Measurements from ENCODE around the gene METTL27. TPM values are rescaled to one million over a fixed set of nuclear protein-coding genes. Genes with fewer than 3 reads are reported as not detected.
"Not testable (repeated sequence)": the region's sequence is repeated elsewhere in the genome, so short reads cannot be mapped to it uniquely, and the experiment has no call there.

METTL27 gene
- total RNA-seq, 2 donors from 2014 or later = 3.7 to 3.8 TPM

DNA sequence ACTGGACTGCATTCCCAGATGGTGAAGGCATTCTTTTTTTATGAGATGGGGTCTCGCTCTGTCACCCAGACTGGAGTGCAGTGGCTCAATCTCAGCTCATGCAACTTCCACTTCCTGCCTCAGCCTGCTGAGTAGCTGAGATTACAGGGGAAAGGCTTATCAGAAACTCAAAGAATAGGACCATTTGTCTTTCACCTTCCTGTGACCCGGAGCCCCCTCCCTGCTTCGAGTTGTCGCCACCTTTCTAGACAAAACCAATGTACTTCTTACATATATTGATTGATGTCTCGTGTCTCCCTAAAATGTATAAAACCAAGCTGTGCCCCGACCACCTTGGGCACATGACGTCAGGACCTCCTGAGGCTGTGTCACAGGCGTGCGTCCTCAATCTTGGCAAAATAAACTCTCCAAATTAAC, 1.8 kb upstream of the METTL27 start:
- DNase-seq (no peak), ATAC-seq (no peak)
- intact Hi-C loops (cut with DNase I, micrococcal nuclease) = no loop called here

DNA sequence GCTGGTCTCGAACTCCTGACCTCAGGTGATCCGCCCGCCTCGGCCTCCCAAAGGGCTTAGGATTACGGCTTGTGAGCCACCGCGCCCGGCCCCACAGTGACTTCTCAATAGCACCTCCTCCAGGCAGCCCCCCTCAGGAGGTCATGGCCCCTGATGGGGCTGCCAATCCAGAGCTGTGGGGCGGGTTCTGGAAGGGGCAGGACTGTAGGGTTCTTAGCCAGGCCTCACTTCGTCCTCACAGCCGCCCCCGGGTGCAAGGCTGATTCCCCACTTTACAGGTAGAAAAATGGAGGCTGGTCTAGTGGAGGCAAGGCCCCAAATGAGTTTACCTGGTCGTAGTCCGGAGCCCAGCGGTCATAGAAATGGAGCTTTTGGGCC, 638 bp downstream of the METTL27 start:
- DNase-seq (peak in 1 of 2 donors; percentile 32), ATAC-seq (peak; percentile 22)
- intact Hi-C loops (cut with DNase I, micrococcal nuclease) = no loop called here

DNA sequence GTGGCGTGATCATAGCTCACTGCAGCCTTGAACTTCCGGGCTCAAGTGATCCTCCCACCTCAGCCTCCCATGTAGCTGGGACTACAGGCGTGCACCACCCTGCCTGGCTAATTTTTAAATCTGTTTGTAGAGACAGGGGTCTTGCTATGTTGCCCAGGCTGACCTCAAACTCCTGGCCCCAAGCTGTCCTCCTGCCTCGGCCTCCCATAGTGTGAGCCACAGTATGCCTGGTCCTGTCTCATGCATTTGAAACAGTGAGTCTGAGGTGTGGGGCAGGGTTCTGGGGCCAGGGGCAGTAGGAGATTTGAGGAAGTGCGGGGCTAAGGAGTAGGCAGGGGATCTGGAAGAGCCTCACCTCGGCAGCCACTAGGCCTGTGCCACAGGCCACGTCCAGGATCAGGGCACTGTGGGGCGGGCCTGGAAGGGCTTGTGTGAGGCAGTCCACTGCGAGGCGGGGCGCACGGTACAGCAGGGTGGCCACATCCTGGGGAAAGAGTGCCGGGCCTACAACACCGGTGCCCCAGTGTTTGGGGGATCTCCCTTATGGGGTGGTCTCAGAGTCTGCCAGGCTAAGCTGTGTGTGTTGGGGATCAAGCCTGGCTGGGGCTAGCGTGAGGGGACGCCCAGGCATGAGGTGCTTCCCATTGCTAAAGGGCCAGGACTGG, 1.5 kb downstream of the METTL27 start:
- no peak for ATAC-seq
- DNase-seq = no peak
- intact Hi-C loops (cut with DNase I, micrococcal nuclease) = no loop called here

DNA sequence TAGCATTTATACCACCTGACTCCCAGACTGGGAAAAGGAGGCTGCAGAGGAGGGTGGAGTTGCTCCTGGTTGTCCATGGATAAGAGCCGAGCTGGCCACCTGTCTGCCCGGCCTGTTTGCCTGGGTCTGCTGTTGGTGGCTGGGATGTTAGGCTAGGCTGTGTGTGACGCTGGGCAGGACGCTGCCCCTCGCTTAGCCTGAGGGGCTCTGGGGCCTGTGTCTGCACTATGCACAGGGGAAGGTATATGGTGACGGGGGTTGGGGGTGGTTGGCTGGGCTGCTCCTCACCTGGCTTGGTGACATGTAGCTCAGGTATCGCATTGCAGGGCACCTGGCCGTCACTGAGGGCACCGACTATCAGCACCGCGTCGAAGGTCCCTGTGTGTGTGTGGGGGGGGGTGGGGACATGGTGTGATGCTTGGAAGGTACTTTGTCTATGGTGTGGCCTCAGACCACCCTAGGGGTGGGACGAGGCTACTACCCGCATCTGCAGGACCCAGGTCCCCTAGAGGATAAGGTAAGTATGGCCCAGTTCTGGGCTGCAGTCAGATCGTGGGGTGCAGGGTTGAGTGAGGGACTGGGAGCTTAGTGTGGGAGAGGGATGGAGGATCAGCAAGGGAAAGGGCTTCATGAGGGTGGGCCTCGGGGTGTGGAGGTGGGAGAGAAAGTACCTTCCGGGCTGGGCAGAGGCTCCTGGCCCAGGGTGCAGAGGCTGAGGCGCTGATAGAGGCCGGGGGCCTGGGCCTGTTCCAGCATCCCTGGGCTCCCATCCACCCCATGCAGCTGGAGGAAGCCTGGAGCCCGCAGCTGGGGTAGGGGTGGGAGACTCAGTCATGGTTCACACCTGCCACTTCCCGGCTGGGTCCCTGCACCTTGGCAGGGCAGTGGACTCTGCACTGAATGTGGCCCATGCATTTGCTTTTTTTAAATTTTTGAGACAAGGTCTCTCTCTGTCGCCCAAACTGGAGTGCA, 2.3 kb downstream of the METTL27 start:
- ATAC-seq (no peak), DNase-seq (no peak)
- intact Hi-C loops (cut with DNase I, micrococcal nuclease) = no loop called here

DNA sequence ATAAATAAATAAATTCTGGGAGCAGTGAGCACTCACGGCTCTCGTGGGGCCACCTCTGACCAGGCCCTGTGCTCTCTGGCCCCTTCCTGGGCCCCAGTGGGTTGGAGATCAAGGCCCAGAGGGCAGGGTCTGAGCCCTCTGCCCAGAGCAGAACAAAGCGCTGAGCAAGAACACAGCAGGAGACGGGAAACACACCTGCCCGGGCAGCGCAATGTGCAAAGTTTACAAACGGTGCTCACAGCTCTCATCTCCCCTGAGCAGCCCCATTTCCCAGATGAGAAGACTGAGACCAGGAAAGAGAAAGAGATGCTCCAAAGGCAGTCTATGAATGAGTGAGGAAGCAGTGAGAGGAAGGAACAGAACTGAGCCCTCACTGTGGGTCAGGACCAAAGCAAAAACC, 3.0 kb downstream of the METTL27 start:
- intact Hi-C loops (cut with DNase I, micrococcal nuclease) = no loop called here
- no peak for DNase-seq
- no peak for ATAC-seq

DNA sequence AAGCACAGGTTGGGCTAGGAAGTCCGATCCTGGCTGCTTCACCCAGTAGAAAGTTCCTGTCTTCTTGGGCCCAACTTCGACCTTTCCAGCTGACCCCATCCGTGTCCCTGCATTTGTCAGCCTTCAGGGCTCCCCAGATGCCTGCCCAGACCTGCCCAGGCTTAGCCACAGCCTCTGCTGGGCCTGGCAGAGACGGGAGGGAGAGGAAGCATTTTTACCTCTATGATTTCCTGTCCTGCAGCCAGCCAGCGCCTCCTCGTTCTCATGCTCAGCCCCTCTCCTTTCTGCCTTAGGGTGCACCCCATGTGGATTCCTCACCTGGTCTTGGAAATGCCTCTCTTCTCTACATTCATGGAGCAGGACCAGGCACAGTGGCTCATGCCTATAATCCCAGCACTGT, 3.7 kb downstream of the METTL27 start:
- DNase-seq (no peak), ATAC-seq (no peak)
- intact Hi-C loops (cut with DNase I, micrococcal nuclease) = no loop called here

DNA sequence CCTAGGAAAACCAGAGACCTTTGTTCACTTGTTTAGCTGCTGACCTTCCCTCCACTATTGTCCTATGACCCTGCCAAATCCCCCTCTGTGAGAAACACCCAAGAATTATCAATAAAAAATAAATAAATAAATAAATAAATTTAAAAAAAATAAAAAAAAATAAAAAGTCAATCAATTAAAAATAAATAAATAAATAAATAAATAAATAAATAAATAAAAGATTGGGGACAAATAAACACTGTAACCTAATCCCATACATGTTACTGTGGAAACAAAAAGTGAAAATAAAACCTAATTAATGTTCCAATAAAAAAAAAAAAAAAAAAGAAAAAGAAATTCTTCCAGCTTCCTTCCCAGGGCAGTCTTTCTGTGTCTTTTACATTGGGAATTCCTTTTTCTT, 5.1 kb downstream of the METTL27 start:
- DNase-seq; intact Hi-C loops (cut with DNase I, micrococcal nuclease); ATAC-seq: not testable (repeated sequence)

DNA sequence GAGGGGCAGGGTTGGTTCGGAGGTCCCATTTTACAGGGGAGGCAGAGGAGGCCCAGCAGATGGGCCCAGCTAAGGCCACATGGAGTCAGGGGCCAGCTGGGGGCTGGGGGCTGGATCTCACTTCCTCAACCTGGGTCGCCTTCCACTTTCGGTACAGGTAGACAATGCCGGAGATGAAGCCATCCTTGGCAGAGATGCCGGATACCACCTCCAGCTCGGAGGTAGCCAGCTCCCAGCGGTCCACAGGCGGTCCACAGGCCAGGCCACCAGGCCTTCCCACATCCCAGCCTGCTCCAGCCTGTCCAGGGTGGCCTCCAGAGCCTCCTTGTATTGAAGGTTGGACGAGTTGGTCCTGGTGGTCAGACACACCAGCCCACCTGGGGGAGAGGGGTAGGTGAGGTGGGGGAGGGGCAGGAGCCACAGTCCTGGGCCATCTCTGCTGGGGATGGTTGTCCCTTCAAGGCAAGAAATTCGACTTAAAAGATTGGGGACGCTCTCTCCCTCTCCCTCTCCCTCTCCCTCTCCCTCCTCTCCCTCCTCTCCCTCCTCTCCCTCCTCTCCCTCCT, 7.6 kb downstream of the METTL27 start:
- no peak for DNase-seq
- intact Hi-C loops (cut with DNase I, micrococcal nuclease) = no loop called here
- ATAC-seq = no peak

DNA sequence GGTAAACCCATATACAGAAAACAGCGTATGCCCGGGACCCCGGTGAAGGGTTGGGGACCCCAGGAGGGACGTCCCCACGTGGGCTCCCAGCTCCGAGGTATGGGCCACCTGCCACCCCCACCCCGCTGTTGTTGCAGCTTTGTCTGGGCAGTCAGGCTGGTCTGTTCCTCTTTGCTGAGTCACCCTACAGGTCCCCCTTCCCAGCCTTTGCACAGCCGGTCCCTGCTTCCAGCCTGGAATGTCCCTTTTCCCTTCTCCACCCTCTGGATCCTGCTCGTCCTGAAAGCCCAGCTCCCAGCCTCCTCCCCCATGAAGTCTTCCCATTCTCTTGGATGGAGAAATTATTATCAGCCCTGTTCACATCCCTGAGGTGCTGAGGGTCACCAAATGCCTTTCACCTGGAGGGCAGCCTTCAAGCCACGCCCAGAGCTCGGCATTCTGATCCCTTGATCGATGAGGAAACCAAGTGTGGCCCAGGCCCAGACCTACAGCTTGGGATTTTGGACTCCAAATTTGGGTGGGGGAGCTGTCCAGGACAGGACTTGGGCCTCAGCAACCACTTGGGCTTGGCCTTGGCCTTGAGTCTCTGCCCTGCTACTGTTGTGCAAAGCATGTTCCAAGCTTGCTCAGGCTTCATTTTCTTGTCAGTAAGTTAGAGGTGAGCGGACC, 8.9 kb downstream of the METTL27 start:
- DNase-seq (peak; percentile 67 to 71), ATAC-seq (peak; percentile 2)
- intact Hi-C loops (cut with DNase I, micrococcal nuclease) = no loop called here

DNA sequence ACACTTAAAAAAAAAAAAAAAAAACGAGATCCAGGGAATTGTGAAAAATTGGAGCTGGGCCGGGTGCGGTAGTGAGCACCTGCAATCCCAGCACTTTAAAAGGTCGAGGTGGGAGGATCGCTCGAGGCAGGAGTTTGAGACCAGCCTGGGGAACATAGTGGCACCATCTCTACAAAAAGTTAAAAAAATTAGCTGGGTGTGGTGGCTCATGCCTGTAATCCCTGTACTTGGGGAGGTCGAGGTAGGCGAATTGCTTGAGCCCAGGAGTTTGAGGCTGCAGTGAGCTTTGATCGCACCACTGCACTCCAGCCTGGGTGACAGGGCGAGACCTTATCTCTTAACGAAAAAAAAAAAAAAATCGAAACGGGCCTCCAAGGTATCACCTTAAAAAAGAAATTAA, 9.5 kb downstream of the METTL27 start:
- DNase-seq = no peak
- intact Hi-C loops (cut with DNase I, micrococcal nuclease) = no loop called here
- ATAC-seq = no peak

DNA sequence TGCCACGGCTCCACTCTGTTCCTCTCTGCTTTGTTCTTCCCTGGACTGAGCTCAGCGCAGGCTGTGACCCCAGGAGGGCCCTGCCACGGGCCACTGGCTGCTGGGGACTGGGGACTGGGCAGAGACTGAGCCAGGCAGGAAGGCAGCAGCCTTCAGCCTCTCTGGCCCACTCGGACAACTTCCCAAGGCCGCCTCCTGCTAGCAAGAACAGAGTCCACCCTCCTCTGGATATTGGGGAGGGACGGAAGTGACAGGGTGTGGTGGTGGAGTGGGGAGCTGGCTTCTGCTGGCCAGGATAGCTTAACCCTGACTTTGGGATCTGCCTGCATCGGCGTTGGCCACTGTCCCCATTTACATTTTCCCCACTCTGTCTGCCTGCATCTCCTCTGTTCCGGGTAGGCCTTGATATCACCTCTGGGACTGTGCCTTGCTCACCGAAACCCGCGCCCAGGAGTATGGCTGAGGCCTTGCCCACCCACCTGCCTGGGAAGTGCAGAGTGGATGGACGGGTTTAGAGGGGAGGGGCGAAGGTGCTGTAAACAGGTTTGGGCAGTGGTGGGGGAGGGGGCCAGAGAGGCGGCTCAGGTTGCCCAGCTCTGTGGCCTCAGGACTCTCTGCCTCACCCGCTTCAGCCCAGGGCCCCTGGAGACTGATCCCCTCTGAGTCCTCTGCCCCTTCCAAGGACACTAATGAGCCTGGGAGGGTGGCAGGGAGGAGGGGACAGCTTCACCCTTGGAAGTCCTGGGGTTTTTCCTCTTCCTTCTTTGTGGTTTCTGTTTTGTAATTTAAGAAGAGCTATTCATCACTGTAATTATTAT, 10.3 kb downstream of the METTL27 start:
- intact Hi-C loops (cut with DNase I, micrococcal nuclease) = no loop called here
- ATAC-seq (peak; percentile 18), DNase-seq (peak; percentile 84 to 88)

DNA sequence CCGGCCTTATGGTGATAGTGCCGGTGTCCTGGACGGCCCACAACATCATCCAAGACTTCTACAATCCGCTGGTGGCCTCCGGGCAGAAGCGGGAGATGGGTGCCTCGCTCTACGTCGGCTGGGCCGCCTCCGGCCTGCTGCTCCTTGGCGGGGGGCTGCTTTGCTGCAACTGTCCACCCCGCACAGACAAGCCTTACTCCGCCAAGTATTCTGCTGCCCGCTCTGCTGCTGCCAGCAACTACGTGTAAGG, 10.8 kb downstream of the METTL27 start:
- ATAC-seq (no peak), DNase-seq (no peak)
- intact Hi-C loops (cut with DNase I, micrococcal nuclease) = no loop called here

DNA sequence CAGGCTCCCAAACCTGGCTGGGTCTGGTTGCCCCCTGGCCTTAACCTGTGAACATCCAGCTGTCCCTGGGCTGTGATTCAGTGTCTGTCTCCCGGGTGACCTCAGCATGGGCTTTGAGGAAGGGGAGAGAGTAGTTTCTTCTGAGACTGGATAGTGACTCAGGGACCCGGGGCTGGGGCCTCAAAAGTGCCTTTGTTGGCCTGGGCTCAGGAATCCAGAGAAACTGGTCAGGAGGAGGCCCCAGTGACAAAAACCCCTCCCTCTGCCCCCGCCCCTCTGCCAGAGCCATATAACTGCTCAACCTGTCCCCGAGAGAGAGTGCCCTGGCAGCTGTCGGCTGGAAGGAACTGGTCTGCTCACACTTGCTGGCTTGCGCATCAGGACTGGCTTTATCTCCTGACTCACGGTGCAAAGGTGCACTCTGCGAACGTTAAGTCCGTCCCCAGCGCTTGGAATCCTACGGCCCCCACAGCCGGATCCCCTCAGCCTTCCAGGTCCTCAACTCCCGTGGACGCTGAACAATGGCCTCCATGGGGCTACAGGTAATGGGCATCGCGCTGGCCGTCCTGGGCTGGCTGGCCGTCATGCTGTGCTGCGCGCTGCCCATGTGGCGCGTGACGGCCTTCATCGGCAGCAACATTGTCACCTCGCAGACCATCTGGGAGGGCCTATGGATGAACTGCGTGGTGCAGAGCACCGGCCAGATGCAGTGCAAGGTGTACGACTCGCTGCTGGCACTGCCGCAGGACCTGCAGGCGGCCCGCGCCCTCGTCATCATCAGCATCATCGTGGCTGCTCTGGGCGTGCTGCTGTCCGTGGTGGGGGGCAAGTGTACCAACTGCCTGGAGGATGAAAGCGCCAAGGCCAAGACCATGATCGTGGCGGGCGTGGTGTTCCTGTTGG, 11.4 kb downstream of the METTL27 start, which contains the start of gene CLDN4:
CLDN4 (plus strand) TSS at position 316 of the 903 bp plus-strand sequence; CDS start at position 522, 206 bp downstream.
- intact Hi-C loops (cut with DNase I, micrococcal nuclease) = no loop called here
- DNase-seq (peak; percentile 95 to 96), ATAC-seq (peak; percentile 49)

DNA sequence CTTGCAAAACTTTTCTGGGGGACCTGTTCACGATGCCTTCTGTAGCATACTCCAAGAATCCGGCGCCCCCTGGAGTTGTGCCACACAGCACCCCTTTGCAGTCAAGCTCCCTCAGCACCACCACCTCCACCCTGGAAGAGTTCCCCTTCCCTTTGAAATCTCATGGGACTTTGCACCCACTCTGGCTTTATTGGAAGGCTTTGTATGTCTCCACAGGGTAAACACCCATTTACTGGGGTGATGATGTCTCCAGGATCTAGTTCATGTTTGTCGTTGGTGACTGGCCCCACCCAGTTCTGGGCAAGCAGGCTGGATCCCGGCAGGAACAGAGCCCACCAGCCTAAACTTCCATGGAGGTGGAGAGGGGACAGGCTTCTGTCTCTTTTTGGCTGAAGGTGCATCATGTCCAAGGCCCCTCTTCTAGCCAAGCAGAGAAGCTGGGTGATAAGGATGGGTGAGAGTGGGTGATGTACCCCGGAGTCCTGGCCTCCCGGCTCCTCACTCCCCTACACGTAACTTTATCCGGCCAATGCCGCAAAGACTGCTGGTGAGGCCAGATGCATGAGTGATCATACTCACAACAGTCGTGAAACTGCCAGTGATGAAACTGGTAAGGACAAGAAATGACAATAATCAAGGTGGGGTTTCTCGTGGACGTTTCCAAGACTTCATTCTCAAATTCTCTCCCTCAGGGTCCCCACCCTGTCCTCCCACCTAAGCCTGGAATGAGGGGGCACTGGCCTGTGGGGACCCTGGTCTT, 12.2 kb downstream of the METTL27 start:
- intact Hi-C loops (cut with DNase I, micrococcal nuclease) = no loop called here
- peak; percentile 43 for ATAC-seq
- peak; percentile 83 to 84 for DNase-seq

DNA sequence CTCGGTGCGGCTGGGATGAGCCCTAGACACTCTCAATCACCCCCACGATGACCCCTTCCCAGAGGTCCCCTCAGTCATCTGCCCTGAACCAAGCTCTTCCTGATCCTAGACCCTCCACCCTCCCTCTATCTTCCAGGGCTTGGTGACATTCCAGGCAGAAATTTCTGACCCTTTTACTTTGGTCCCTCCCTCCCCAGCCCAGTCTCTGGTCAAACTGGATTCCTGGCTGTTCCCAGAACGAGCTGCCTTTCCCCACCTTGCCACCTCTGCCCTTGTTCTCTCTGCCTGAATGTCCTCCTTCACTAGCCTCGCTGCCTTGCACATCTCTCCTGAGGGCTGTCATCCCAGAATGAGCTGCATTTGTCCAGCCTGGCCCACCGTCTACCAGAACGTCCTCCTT, 12.8 kb downstream of the METTL27 start:
- DNase-seq = peak in 1 of 2 donors; percentile 58
- ATAC-seq = peak; percentile 3
- intact Hi-C loops (cut with DNase I, micrococcal nuclease) = no loop called here

DNA sequence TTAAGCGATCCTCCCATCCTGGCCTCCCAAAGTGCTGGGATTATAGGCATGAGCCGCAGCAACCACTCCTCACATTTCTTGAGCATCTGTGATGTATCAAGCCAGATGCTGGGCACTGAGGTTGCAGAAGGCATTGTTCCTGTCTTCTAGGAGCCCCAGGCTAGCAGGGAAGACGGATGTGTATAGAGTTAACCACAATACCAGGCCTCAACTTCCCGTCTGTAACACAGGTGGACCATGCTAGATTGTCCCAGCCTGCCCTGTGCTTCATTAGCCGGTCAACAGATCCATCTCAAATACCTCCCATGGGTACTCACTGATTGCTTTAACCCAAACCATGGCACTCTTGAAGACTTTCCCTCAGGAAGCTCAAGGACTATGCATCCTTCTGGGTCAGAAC, 13.3 kb downstream of the METTL27 start:
- no peak for DNase-seq

More for the DNA sequence above, 13.3 kb downstream of the METTL27 start:
- intact Hi-C loops (cut with DNase I, micrococcal nuclease) = no loop called here
- no peak for ATAC-seq
